Testis (tissue), 3 donors: ENCODE data around the gene PHLPP1. TPM values are rescaled to one million over a fixed set of nuclear protein-coding genes. Genes with fewer than 3 reads are reported as not detected.

ENCODE experiments used
- DNase-seq: peaks from one replicate; pipeline ENCODE4 v3.0.0-alpha.2; 2019
- H3K27ac ChIP-seq, 2 donors: fragments of 200-600 bp; sonication (generic); one replicate each; pipeline ENCODE4 v1.5.1; 2019
- H3K27me3 ChIP-seq: fragments of 200-600 bp; sonication (generic); one replicate; pipeline ENCODE4 v1.5.1; 2019
- H3K36me3 ChIP-seq: fragments of 200-600 bp; sonication (generic); one replicate; pipeline ENCODE4 v1.5.1; 2017; ENCODE audit warnings: low read depth; ENCODE audit errors: missing control alignments
- H3K4me1 ChIP-seq: fragments of 200-600 bp; sonication (generic); one replicate; pipeline ENCODE4 v1.5.1; 2019
- H3K4me3 ChIP-seq, 2 donors: fragments of 200-600 bp; sonication (generic); one replicate each; pipeline ENCODE4 v1.5.1; 2017 to 2019
- H3K9me3 ChIP-seq: fragments of 200-600 bp; sonication (generic); one replicate; pipeline ENCODE4 v1.5.1; 2017
- CTCF ChIP-seq, 3 experiments: fragments of 450-650 bp in 2 of 3; fragments of 200-600 bp in 1 of 3; sonication (generic) in 1 of 3; IDR thresholded peaks; one replicate each; pipeline ENCODE4 v1.5.1; 2016 to 2019; ENCODE audit warnings: antibody characterized with exemption in 3 of 3, mild to moderate bottlenecking in 2 of 3, moderate library complexity in 1 of 3
- POLR2A ChIP-seq: fragments of 450-650 bp; IDR thresholded peaks from one replicate; pipeline ENCODE4 v1.6.1; 2017; ENCODE audit warnings: antibody characterized with exemption, mild to moderate bottlenecking, moderate library complexity
- WGBS, 2 donors: methylation state at CpG; one replicate each; pipeline ENCODE4 v1.1.5; 2018; 5-methylcytosine and 5-hydroxymethylcytosine counted together
- intact Hi-C: fragments of 100-400 bp; cut with DNase I; formaldehyde crosslinking; loops from one replicate; pipeline ENCODE4 v1.15.1; 2023; ENCODE audit warnings: low total_unique reads
- polyA plus RNA-seq: library from polyadenylated mRNA; stranded (reverse); fragments of 350-450 nt; fragmentation: Illumina TruSeq; extraction: RNeasy Lipid Tissue Mini Kit (QIAGEN cat#74804); gene quantifications from one replicate; pipeline ENCODE4 v1.2.3, GENCODE V29; 2014; ENCODE audit warnings: low read depth, low replicate concordance; ENCODE audit not compliant: insufficient read depth
- total RNA-seq, 2 donors: library from RNA; depleted of rRNA; stranded (reverse); fragments of >200 nt; gene quantifications; one replicate each; pipeline ENCODE4 v1.2.3, GENCODE V29; 2016

PHLPP1 gene
- total and polyA plus RNA-seq, 3 donors from 2014 or later = 31.5 to 60.1 (median 50.5) TPM

DNA sequence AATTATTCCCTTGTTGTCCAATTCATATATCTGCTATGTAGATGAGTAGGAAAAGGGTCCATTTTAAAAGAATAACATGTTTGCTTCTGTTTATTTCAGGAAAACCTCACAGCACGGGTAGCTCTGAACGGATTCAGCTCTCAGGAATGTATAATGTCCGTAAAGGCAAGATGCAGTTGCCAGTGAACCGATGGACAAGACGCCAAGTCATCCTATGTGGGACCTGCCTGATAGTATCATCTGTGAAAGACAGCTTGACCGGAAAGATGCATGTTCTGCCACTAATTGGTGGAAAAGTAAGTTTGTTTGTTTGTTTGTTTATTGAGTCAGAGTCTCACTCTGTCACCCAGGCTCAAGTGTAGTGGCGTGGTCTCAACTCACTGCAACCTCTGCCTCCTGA lies 114.6 kb downstream of the PHLPP1 start:
- WGBS, 2 donors = 92 to 98% methylated on average over 7 of the region's 7 CpGs
- no peak overlapping the region for H3K4me3 ChIP-seq
- peaks cover 7% of the 10 kb centered on the region for H3K4me1 ChIP-seq
- no peaks in the 10 kb centered on the region for H3K27me3 ChIP-seq
- no peak for TF ChIP-seq CTCF (IDR thresholded peaks at IDR 0.05)
- no peak for TF ChIP-seq POLR2A
- no peaks in the 10 kb centered on the region for H3K9me3 ChIP-seq
- H3K27ac ChIP-seq = no peak overlapping the region
- intact Hi-C loops = no loop called here
- no peak for DNase-seq
- H3K36me3 ChIP-seq = no peaks in the 10 kb centered on the region

DNA sequence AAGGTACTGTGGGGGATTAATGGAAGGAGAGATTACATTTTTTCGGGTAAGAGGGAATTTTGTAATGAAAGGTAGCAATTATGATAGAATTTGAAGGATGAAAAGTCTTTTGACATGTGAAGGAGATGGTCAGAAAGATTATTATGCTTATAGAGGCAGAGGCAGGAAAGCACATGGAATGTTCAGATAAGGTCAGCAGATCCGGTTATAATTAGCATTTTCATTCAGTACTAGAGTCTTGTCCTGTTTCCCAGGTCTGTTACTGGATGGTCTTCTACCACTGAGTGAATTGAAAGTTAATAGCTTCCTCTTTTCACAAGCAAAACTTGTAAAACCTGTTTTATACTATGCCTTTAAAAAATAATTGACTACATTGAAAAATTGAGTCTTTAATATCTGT lies 116.9 kb downstream of the PHLPP1 start:
- Histone ChIP-seq H3K36me3 (no peaks in the 10 kb centered on the region), H3K4me3 (no peak overlapping the region), H3K9me3 (no peaks in the 10 kb centered on the region), H3K27me3 (no peaks in the 10 kb centered on the region), H3K27ac (no peak overlapping the region), H3K4me1 (peaks cover 5% of the 10 kb centered on the region)
- no peak for TF ChIP-seq CTCF (IDR thresholded peaks at IDR 0.05)
- TF ChIP-seq POLR2A = no peak
- intact Hi-C loops = no loop called here
- WGBS, 2 donors = 50% methylated on average over 2 of the region's 2 CpGs
- DNase-seq = no peak

DNA sequence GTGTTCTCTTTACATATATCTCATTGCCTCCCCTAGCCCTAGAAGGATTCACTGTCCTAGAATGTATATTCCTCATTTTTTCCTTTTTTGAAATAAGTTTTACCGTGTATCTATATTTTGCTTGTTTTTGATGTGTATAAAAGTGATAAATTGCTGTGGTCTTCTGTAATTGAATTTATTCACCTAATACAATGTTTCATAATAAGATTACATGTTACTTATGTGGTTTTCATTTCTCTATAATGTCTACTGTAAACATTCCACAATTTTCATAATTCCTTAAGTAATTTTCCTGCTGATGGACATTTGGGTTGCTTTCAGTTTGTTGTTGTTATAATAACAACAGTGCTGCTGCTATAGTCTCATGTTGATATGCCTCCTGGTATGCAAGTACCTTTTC lies 118.2 kb downstream of the PHLPP1 start:
- intact Hi-C loops = no loop called here
- TF ChIP-seq CTCF (IDR thresholded peaks at IDR 0.05) (no peak), POLR2A (no peak)
- H3K27ac ChIP-seq = no peak overlapping the region
- no peaks in the 10 kb centered on the region for H3K9me3 ChIP-seq
- DNase-seq = no peak
- WGBS, 2 donors = 72 to 87% methylated on average over 1 of the region's 1 CpG
- H3K4me3 ChIP-seq = no peak overlapping the region
- no peaks in the 10 kb centered on the region for H3K27me3 ChIP-seq
- no peaks in the 10 kb centered on the region for H3K4me1 ChIP-seq
- no peaks in the 10 kb centered on the region for H3K36me3 ChIP-seq

GRCh38 chr18:62834715-62835114 lies 119.4 kb downstream of the PHLPP1 start:
- H3K27ac ChIP-seq = no peak overlapping the region
- TF ChIP-seq POLR2A = no peak
- no peak for TF ChIP-seq CTCF (IDR thresholded peaks at IDR 0.05)
- H3K4me3 ChIP-seq = no peak overlapping the region
- WGBS, 2 donors = 72 to 80% methylated on average over 4 of the region's 4 CpGs
- no peaks in the 10 kb centered on the region for H3K27me3 ChIP-seq
- intact Hi-C loops = no loop called here
- no peaks in the 10 kb centered on the region for H3K9me3 ChIP-seq
- H3K4me1 ChIP-seq = no peaks in the 10 kb centered on the region
- H3K36me3 ChIP-seq = no peaks in the 10 kb centered on the region
- no peak for DNase-seq

- TF ChIP-seq POLR2A (no peak), CTCF (IDR thresholded peaks at IDR 0.05) (no peak)
- no peak overlapping the region for H3K4me3 ChIP-seq
- DNase-seq = no peak
- no peaks in the 10 kb centered on the region for H3K27me3 ChIP-seq
- no peaks in the 10 kb centered on the region for H3K9me3 ChIP-seq
- 90 to 93% methylated on average over 5 of the region's 5 CpGs for WGBS, 2 donors
- no peaks in the 10 kb centered on the region for H3K36me3 ChIP-seq
- no peak overlapping the region for H3K27ac ChIP-seq
- intact Hi-C loops = no loop called here
- H3K4me1 ChIP-seq = no peaks in the 10 kb centered on the region
Measured at GRCh38 chr18:62837011-62837410, 121.7 kb downstream of the PHLPP1 start.
